AG04449 (cell line): ENCODE results near the gene FDXACB1.

ENCODE experiments used
- CTCF ChIA-PET: fragments of 350-600 bp; formaldehyde crosslinking; extraction: SDS; loops from one replicate; lab custom pipeline; 2021; ENCODE audit warnings: antibody characterized with exemption; lab: Yijun Ruan, JAX
- POLR2A ChIA-PET: fragments of 400-600, 350-600 bp; formaldehyde crosslinking; extraction: SDS; loops from one replicate; lab custom pipeline; 2020; ENCODE audit warnings: antibody characterized with exemption, inconsistent platforms; lab: Yijun Ruan, JAX
- DNase-seq: peaks from one replicate; pipeline ENCODE4 v3.0.0-alpha.2; 2010; ENCODE audit warnings: low read depth, low spot score
- H3K4me3 ChIP-seq: 2 replicates; pipeline ENCODE4 v1.5.1; 2011; ENCODE audit warnings: low read depth, mild to moderate bottlenecking, control low read depth, low read length
- CTCF ChIP-seq: IDR thresholded peaks from one replicate; pipeline ENCODE4 v1.5.1; 2011; ENCODE audit warnings: mild to moderate bottlenecking, moderate library complexity, low read length, control low read depth, inconsistent platforms; ENCODE audit not compliant: insufficient read depth; ENCODE audit errors: missing control alignments

Gene FDXACB1

GRCh38 chr11:111922803-111923202 is 43.8 kb upstream of the FDXACB1 start:
- ChIA-PET CTCF (interaction anchor here (0.9 to 2.6 kb wide), 5 partner anchors 8 to 59 kb away, joined by 3 to 11 read pairs (median 5); no protein-coding TSS in a partner anchor), POLR2A (interaction anchor here (0.6 kb wide), 1 partner anchor 47 kb away, joined by 3 read pairs; no protein-coding TSS in a partner anchor)
- H3K4me3 ChIP-seq = no peak overlapping the region; the same call in 1 of the 2 replicates
- DNase-seq = peak; percentile 72
- no peak for TF ChIP-seq CTCF

- ChIA-PET CTCF (interaction anchor here (1.3 kb wide), 1 partner anchor 12 kb away, joined by 3 read pairs; no protein-coding TSS in a partner anchor), POLR2A (no interaction called here)
- DNase-seq = no peak
- H3K4me3 ChIP-seq = no peak overlapping the region
- TF ChIP-seq CTCF = no peak
These were observed 42.7 kb upstream of the FDXACB1 start for GRCh38 chr11:111921541-111922230.

GRCh38 chr11:111920908-111921307 is 41.9 kb upstream of the FDXACB1 start:
- ChIA-PET POLR2A (no interaction called here), CTCF (interaction anchor here (1.3 to 2.0 kb wide), 2 partner anchors 11 to 13 kb away, joined by 3 to 7 read pairs; no protein-coding TSS in a partner anchor)

GRCh38 chr11:111918390-111919256 is 39.7 kb upstream of the FDXACB1 start, which contains the start of gene C11orf52:
TSS of gene C11orf52 (plus strand) at chr11:111918913. CDS start at chr11:111918973, 60 bp downstream.
- H3K4me3 ChIP-seq = peak within 1 kb of the TSS; percentile 16; the same call in 1 of the 2 replicates
- ChIA-PET POLR2A (interaction anchor here (1.2 kb wide), 1 partner anchor 8 kb away, joined by 3 read pairs; no protein-coding TSS in a partner anchor), CTCF (interaction anchor here (1.4 to 2.0 kb wide), 3 partner anchors 8 to 13 kb away, joined by 3 to 7 read pairs (median 5); no protein-coding TSS in a partner anchor)
- TF ChIP-seq CTCF = no peak
- DNase-seq = no peak

More at GRCh38 chr11:111920908-111921307, 41.9 kb upstream of the FDXACB1 start:
- DNase-seq = no peak
- no peak overlapping the region for H3K4me3 ChIP-seq
- no peak for TF ChIP-seq CTCF

- H3K4me3 ChIP-seq = no peak overlapping the region
- ChIA-PET CTCF (interaction anchor here (0.9 to 1.5 kb wide), 3 partner anchors 9 to 313 kb away, joined by 3 to 5 read pairs (median 3); no protein-coding TSS in a partner anchor), POLR2A (interaction anchor here (1.2 kb wide), 1 partner anchor 9 kb away, joined by 3 read pairs; no protein-coding TSS in a partner anchor)
- no peak for DNase-seq
- no peak for TF ChIP-seq CTCF
These were observed 38.8 kb upstream of the FDXACB1 start for GRCh38 chr11:111917788-111918187.
